Measurements from ENCODE around the gene USP40.

Gene USP40

GRCh38 chr2:233455006-233455405, 111.6 kb downstream of the USP40 start:
- no peak overlapping the region for H3K4me3 ChIP-seq (ENCODE audit: low read depth, low read length)
- TF ChIP-seq CTCF (conservative IDR thresholded peaks at IDR 0.05; ENCODE audit: low read depth, low read length): no peak
- DNase-seq (ENCODE audit: low read depth): no peak

GRCh38 chr2:233453916-233454315, 112.7 kb downstream of the USP40 start:
- no peak for TF ChIP-seq CTCF (conservative IDR thresholded peaks at IDR 0.05; ENCODE audit: low read depth, low read length)
- no peak overlapping the region for H3K4me3 ChIP-seq (ENCODE audit: low read depth, low read length)
- DNase-seq (ENCODE audit: low read depth): no peak

GRCh38 chr2:233453111-233453915, 113.3 kb downstream of the USP40 start:
- no peak for TF ChIP-seq CTCF (conservative IDR thresholded peaks at IDR 0.05; ENCODE audit: low read depth, low read length)
- DNase-seq (ENCODE audit: low read depth): no peak
- no peak overlapping the region for H3K4me3 ChIP-seq (ENCODE audit: low read depth, low read length)

GRCh38 chr2:233451950-233452349, 114.6 kb downstream of the USP40 start:
- TF ChIP-seq CTCF (conservative IDR thresholded peaks at IDR 0.05; ENCODE audit: low read depth, low read length): no peak
- DNase-seq (ENCODE audit: low read depth): no peak
- no peak overlapping the region for H3K4me3 ChIP-seq (ENCODE audit: low read depth, low read length)

GRCh38 chr2:233450864-233451575, 115.6 kb downstream of the USP40 start:
- DNase-seq (ENCODE audit: low read depth): no peak
- TF ChIP-seq CTCF (conservative IDR thresholded peaks at IDR 0.05; ENCODE audit: low read depth, low read length): no peak
- H3K4me3 ChIP-seq (ENCODE audit: low read depth, low read length): no peak overlapping the region

- no peak overlapping the region for H3K4me3 ChIP-seq (ENCODE audit: low read depth, low read length)
- DNase-seq (ENCODE audit: low read depth): no peak
- TF ChIP-seq CTCF (conservative IDR thresholded peaks at IDR 0.05; ENCODE audit: low read depth, low read length): no peak
Observed at GRCh38 chr2:233449921-233450863, 116.4 kb downstream of the USP40 start.
